ENCODE data around the gene YY1. TPM values are rescaled to one million over a fixed set of nuclear protein-coding genes. Genes with fewer than 3 reads are reported as not detected.

YY1 gene
- total RNA-seq, 4 donors from 2014 or later, result 39.3 to 48.7 (median 43.7) TPM

DNA sequence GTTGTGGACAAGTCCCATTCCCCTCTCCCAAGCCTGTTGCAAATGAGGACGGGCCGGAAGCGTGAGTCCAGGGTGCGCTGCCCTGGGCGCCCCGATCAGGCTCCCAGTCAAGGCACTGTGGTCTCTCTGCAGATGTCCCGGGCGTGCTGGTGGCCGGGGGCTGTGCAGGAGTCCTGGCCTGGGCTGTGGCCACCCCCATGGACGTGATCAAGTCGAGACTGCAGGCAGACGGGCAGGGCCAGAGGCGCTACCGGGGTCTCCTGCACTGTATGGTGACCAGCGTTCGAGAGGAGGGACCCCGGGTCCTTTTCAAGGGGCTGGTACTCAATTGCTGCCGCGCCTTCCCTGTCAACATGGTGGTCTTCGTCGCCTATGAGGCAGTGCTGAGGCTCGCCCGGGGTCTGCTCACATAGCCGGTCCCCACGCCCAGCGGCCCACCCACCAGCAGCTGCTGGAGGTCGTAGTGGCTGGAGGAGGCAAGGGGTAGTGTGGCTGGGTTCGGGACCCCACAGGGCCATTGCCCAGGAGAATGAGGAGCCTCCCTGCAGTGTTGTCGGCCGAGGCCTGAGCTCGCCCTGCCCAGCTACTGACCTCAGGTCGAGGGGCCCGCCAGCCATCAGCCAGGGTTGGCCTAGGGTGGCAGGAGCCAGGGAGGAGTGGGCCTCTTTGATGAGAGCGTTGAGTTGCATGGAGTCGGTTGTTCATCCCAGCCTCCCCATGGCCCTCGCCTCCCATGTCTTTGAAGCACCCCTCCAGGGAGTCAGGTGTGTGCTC, 90.5 kb downstream of the YY1 start:
- in situ Hi-C loops (cut with MboI; ENCODE audit: low sequenced_read_pairs in 4 of 4), result no loop called here
- H3K27me3 ChIP-seq, result no peaks in the 10 kb centered on the region
- H3K36me3 ChIP-seq, result peaks cover 0 to 2% of the 10 kb centered on the region in 2 donors
- TF ChIP-seq, protein P1, sequence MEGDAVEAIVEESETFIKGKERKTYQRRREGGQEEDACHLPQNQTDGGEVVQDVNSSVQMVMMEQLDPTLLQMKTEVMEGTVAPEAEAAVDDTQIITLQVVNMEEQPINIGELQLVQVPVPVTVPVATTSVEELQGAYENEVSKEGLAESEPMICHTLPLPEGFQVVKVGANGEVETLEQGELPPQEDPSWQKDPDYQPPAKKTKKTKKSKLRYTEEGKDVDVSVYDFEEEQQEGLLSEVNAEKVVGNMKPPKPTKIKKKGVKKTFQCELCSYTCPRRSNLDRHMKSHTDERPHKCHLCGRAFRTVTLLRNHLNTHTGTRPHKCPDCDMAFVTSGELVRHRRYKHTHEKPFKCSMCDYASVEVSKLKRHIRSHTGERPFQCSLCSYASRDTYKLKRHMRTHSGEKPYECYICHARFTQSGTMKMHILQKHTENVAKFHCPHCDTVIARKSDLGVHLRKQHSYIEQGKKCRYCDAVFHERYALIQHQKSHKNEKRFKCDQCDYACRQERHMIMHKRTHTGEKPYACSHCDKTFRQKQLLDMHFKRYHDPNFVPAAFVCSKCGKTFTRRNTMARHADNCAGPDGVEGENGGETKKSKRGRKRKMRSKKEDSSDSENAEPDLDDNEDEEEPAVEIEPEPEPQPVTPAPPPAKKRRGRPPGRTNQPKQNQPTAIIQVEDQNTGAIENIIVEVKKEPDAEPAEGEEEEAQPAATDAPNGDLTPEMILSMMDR (IDR thresholded peaks at IDR 0.05 in 4 of 5, conservative IDR thresholded peaks at IDR 0.05 in 1 of 5), result no peak
- no peak for TF ChIP-seq POLR2A (IDR thresholded peaks at IDR 0.05)
- H3K27ac ChIP-seq, result no peak overlapping the region
- ATAC-seq (no peak), DNase-seq (no peak)
- H3K4me1 ChIP-seq, result no peaks in the 10 kb centered on the region
- no peaks in the 10 kb centered on the region for H3K9me3 ChIP-seq
- intact Hi-C loops (cut with DNase I; ENCODE audit: low total_unique reads), result no loop called here
- no peak overlapping the region for H3K4me3 ChIP-seq

GRCh38 chr14:100330007-100330344, 91.0 kb downstream of the YY1 start:
- in situ Hi-C loops (cut with MboI; ENCODE audit: low sequenced_read_pairs in 4 of 4) (no loop called here), intact Hi-C loops (cut with DNase I; ENCODE audit: low total_unique reads) (no loop called here)
- TF ChIP-seq, protein P1 (IDR thresholded peaks at IDR 0.05 in 4 of 5, conservative IDR thresholded peaks at IDR 0.05 in 1 of 5), result no peak
- no peak for TF ChIP-seq POLR2A (IDR thresholded peaks at IDR 0.05)
- no peak for ATAC-seq
- Histone ChIP-seq H3K27me3 (no peaks in the 10 kb centered on the region), H3K4me1 (no peaks in the 10 kb centered on the region), H3K4me3 (no peak overlapping the region), H3K9me3 (no peaks in the 10 kb centered on the region), H3K36me3 (peaks cover 0 to 7% of the 10 kb centered on the region in 2 donors), H3K27ac (no peak overlapping the region)
- DNase-seq, result no peak

DNA sequence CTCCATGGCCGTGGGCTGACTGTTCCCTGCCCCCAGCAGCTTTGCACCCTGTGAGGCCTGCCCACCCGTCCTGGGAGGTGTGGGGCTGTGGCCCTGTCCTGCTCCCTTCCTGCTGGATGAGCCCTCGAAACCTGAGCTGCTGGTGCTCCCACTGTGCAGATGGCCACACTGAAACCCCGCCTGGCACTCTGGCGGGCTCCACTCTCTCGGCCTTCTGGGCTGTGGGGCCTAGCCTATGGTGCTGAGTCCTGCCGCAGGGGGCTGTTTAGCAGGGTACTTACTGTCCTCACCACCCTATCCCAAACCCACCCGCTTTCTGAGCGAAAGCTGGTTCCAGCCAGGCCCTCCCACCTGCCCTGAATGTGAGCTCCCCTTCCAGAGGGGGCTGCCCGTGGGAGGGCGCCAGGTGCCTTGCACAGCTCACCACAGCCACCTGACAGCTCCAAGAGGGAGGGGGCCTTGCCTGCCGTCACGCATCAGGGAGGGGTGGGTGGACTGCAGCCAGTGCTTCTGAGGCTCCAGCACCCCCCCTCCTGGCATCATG, 91.5 kb downstream of the YY1 start:
- Histone ChIP-seq H3K4me1 (no peaks in the 10 kb centered on the region), H3K27me3 (no peaks in the 10 kb centered on the region), H3K36me3 (peaks cover 0 to 9% of the 10 kb centered on the region in 2 donors), H3K4me3 (no peak overlapping the region), H3K27ac (no peak overlapping the region), H3K9me3 (no peaks in the 10 kb centered on the region)
- in situ Hi-C loops (cut with MboI; ENCODE audit: low sequenced_read_pairs in 4 of 4), result no loop called here
- no peak for ATAC-seq
- no peak for DNase-seq
- intact Hi-C loops (cut with DNase I; ENCODE audit: low total_unique reads), result no loop called here
- no peak for TF ChIP-seq POLR2A (IDR thresholded peaks at IDR 0.05)
- TF ChIP-seq, protein P1 (IDR thresholded peaks at IDR 0.05 in 4 of 5, conservative IDR thresholded peaks at IDR 0.05 in 1 of 5), result no peak

DNA sequence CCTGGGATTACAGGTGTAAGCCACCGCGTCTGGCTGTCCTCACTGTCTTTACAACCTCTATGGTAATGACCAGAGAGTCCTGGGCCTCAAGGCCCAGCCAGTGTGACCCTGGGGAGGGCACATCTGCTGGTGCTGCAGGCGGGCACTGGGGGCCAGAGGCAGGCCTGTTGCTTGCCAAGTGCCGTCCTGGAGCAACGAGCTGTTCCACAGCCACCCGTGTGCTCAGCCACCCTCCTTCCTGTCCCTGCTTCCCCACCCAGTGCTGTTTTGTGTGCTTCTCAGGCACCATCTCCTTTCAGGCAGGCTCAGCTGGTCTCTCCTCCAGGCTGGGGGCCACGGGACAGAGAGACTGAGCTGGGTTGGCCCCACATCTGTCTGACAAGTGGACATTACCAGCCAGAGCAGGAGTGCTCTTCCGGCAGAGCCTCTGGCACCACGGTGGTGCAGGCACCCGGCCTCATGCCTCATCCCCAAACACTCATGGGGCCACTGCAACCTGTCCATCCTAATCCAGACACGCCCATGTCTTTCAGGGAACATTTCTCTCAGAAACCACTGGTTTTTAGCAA, 93.2 kb downstream of the YY1 start:
- Histone ChIP-seq H3K36me3 (peaks cover 0 to 19% of the 10 kb centered on the region in 2 donors), H3K4me1 (no peaks in the 10 kb centered on the region), H3K27ac (no peak overlapping the region), H3K4me3 (no peak overlapping the region), H3K27me3 (no peaks in the 10 kb centered on the region), H3K9me3 (no peaks in the 10 kb centered on the region)
- TF ChIP-seq, protein P1 (IDR thresholded peaks at IDR 0.05 in 4 of 5, conservative IDR thresholded peaks at IDR 0.05 in 1 of 5), result no peak
- no peak for TF ChIP-seq POLR2A (IDR thresholded peaks at IDR 0.05)
- DNase-seq (no peak), ATAC-seq (no peak)
- in situ Hi-C loops (cut with MboI; ENCODE audit: low sequenced_read_pairs in 4 of 4), result no loop called here
- intact Hi-C loops (cut with DNase I; ENCODE audit: low total_unique reads), result no loop called here

MicroRNAs within 50 kb of the gene (microRNA counts, 767-probe panel; counts per million panel counts)
- microRNA hsa-miR-345-5p, result 356 to 448 counts per million in 2 donors

Small RNA genes within 50 kb of the gene (microRNA-seq; reads per million reads assigned to microRNA genes)
- 72.2 to 82.0 reads per million in 2 donors for gene MIR345 (ENCODE audit: borderline replicate concordance in 2 of 2)
- 0 reads per million in 2 donors for gene MIR6764 (ENCODE audit: borderline replicate concordance in 2 of 2)

Other genes with a start within 250 kb of the YY1 start
- gene EVL, start 173.7 kb upstream of the YY1 start, total RNA-seq, result 10 to 100 TPM in 1 of 4 donors, 1 to 10 TPM in 3; 5.8 to 14.3 (median 9.5) TPM
- under 1 TPM in 3 of 4 donors, not detected in 1; 0.22 to 0.75 (median 0.66) TPM for gene DEGS2, start 79.5 kb upstream of the YY1 start, total RNA-seq
- gene SLC25A29, start 67.3 kb downstream of the YY1 start, total RNA-seq, result 10 to 100 TPM in 2 of 4 donors, 1 to 10 TPM in 2; 9.0 to 17.4 (median 13.4) TPM
- 1 to 10 TPM in 1 of 4 donors, under 1 TPM in 1, not detected in 2; 0.46 to 1.3 TPM for gene SLC25A47, start 84.2 kb downstream of the YY1 start, total RNA-seq
- 10 to 100 TPM in 2 of 4 donors, 1 to 10 TPM in 2; 5.9 to 12.2 (median 10.4) TPM for gene WDR25, start 137.3 kb downstream of the YY1 start, total RNA-seq